SK-N-SH (cell line): Measurements from ENCODE around the gene CA12.

Experiments used
- EP300 ChIP-seq, 2 experiments: IDR thresholded peaks; 2 replicates each; pipeline versions ENCODE4 v1.4.0 to v1.6.1; 2012; ENCODE audit warnings: borderline replicate concordance in 1 of 2, low read depth in 1 of 2, low read length in 1 of 2
- FOSL2 ChIP-seq: IDR thresholded peaks from 2 replicates; pipeline ENCODE4 v1.4.0; 2012; ENCODE audit warnings: low read depth, mild to moderate bottlenecking, moderate library complexity, borderline replicate concordance
- GABPA ChIP-seq: IDR thresholded peaks from 2 replicates; pipeline ENCODE4 v1.4.0; 2012; ENCODE audit warnings: low read depth, mild to moderate bottlenecking
- GATA2 ChIP-seq: sonication (generic); formaldehyde crosslinking; IDR thresholded peaks from 2 replicates; pipeline ENCODE4 v1.5.0; 2020; ENCODE audit warnings: mild to moderate bottlenecking, missing genetic modification reagents
- MAX ChIP-seq: IDR thresholded peaks from 2 replicates; pipeline ENCODE4 v1.4.0; 2012; ENCODE audit warnings: low read depth
- POLR2AphosphoS5 ChIP-seq: IDR thresholded peaks from 2 replicates; pipeline ENCODE4 v1.6.1; 2012; ENCODE audit warnings: low read depth, low read length
- RAD21 ChIP-seq: IDR thresholded peaks from 2 replicates; pipeline ENCODE4 v1.6.1; 2012; ENCODE audit warnings: mild to moderate bottlenecking, low read length
- RCOR1 ChIP-seq: fragments of 150-350 bp; IDR thresholded peaks from 2 replicates; pipeline ENCODE4 v1.6.1; 2017; ENCODE audit warnings: antibody characterized with exemption, low read length
- TCF12 ChIP-seq: IDR thresholded peaks from 2 replicates; pipeline ENCODE4 v1.4.0; 2012
- YY1 ChIP-seq: IDR thresholded peaks from 2 replicates; pipeline ENCODE4 v1.4.0; 2012; ENCODE audit warnings: low read depth, mild to moderate bottlenecking
- TF ChIP-seq, protein P1 (sequence below): fragments of 200-600 bp; sonication (generic); IDR thresholded peaks from 2 replicates; pipeline ENCODE4 v1.6.1; 2017; ENCODE audit warnings: antibody characterized with exemption, mild to moderate bottlenecking, moderate library complexity
- TF ChIP-seq, protein P2 (sequence below): IDR thresholded peaks from 2 replicates; pipeline ENCODE4; 2012
- TF ChIP-seq, protein P3 (sequence below): fragments of 150-350 bp; IDR thresholded peaks from 2 replicates; pipeline ENCODE4 v1.6.1; 2017; ENCODE audit warnings: antibody characterized with exemption, low read length, low read depth, borderline replicate concordance

- no peak for TF ChIP-seq POLR2AphosphoS5
- no peak for TF ChIP-seq TCF12
- TF ChIP-seq RAD21: no peak
- TF ChIP-seq, protein P1, sequence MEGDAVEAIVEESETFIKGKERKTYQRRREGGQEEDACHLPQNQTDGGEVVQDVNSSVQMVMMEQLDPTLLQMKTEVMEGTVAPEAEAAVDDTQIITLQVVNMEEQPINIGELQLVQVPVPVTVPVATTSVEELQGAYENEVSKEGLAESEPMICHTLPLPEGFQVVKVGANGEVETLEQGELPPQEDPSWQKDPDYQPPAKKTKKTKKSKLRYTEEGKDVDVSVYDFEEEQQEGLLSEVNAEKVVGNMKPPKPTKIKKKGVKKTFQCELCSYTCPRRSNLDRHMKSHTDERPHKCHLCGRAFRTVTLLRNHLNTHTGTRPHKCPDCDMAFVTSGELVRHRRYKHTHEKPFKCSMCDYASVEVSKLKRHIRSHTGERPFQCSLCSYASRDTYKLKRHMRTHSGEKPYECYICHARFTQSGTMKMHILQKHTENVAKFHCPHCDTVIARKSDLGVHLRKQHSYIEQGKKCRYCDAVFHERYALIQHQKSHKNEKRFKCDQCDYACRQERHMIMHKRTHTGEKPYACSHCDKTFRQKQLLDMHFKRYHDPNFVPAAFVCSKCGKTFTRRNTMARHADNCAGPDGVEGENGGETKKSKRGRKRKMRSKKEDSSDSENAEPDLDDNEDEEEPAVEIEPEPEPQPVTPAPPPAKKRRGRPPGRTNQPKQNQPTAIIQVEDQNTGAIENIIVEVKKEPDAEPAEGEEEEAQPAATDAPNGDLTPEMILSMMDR: no peak
- TF ChIP-seq, protein P2, sequence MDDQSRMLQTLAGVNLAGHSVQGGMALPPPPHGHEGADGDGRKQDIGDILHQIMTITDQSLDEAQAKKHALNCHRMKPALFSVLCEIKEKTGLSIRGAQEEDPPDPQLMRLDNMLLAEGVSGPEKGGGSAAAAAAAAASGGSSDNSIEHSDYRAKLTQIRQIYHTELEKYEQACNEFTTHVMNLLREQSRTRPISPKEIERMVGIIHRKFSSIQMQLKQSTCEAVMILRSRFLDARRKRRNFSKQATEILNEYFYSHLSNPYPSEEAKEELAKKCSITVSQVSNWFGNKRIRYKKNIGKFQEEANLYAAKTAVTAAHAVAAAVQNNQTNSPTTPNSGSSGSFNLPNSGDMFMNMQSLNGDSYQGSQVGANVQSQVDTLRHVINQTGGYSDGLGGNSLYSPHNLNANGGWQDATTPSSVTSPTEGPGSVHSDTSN: no peak
- TF ChIP-seq EP300 (IDR thresholded peaks at IDR 0.05; ENCODE audit: borderline replicate concordance in 1 of 2, low read depth in 1 of 2, low read length in 1 of 2): no peak
- no peak for TF ChIP-seq MAX
- no peak for TF ChIP-seq GABPA
- no peak for TF ChIP-seq GATA2 (CRISPR knock-in tag)
- TF ChIP-seq, protein P3, sequence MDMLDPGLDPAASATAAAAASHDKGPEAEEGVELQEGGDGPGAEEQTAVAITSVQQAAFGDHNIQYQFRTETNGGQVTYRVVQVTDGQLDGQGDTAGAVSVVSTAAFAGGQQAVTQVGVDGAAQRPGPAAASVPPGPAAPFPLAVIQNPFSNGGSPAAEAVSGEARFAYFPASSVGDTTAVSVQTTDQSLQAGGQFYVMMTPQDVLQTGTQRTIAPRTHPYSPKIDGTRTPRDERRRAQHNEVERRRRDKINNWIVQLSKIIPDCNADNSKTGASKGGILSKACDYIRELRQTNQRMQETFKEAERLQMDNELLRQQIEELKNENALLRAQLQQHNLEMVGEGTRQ: no peak
- no peak for TF ChIP-seq RCOR1
- TF ChIP-seq FOSL2: no peak
- no peak for TF ChIP-seq YY1
Measured at GRCh38 chr15:63323798-63324563, 57.7 kb downstream of the CA12 start.
